Measurements from ENCODE around the gene MICU1.

GRCh38 chr10:72333112-72334015 lies 292.5 kb downstream of the MICU1 start:
- TF ChIP-seq SIN3A (IDR thresholded peaks at IDR 0.05; ENCODE audit: borderline replicate concordance, insufficient read depth, low read depth, low read length) = no peak
- no peak for TF ChIP-seq CTCF (IDR thresholded peaks at IDR 0.05)
- TF ChIP-seq TCF7L2 (IDR thresholded peaks at IDR 0.05; ENCODE audit: low read depth, low read length) = no peak
